Gastroesophageal sphincter (tissue), 4 donors: ENCODE data around the gene ADCY6. TPM values are rescaled to one million over a fixed set of nuclear protein-coding genes. Genes with fewer than 3 reads are reported as not detected.

Experiments
- ATAC-seq: fragments of 150-250 bp; one replicate; pipeline ENCODE4 v1.9.1; 2016; ENCODE audit warnings: mild to moderate bottlenecking, moderate library complexity
- H3K27ac ChIP-seq, 4 donors: fragments of 200-600 bp; sonication (generic) in 3 of 4; 1 replicate in 3 of 4; 2 replicates in 1 of 4; pipeline ENCODE4 v1.5.1; 2016 to 2019
- H3K27me3 ChIP-seq: fragments of 200-600 bp; sonication (generic); one replicate; pipeline ENCODE4 v1.5.1; 2019
- H3K36me3 ChIP-seq, 2 donors: fragments of 200-600 bp; sonication (generic); one replicate each; pipeline ENCODE4 v1.5.1; 2019; ENCODE audit warnings: control low read depth in 1 of 2
- H3K4me1 ChIP-seq, 3 donors: fragments of 200-600 bp; sonication (generic); 1 replicate in 2 of 3; 2 replicates in 1 of 3; pipeline ENCODE4 v1.5.1; 2016 to 2019; ENCODE audit warnings: control low read depth in 2 of 3
- H3K4me3 ChIP-seq, 2 donors: fragments of 200-600 bp; sonication (generic); one replicate each; pipeline ENCODE4 v1.5.1; 2019; ENCODE audit warnings: mild to moderate bottlenecking in 1 of 2, moderate library complexity in 1 of 2
- H3K9me3 ChIP-seq, 3 donors: fragments of 200-600 bp; sonication (generic); one replicate each; pipeline ENCODE4 v1.5.1; 2017 to 2019; ENCODE audit warnings: control low read depth in 2 of 3
- EP300 ChIP-seq: sonication (generic); formaldehyde crosslinking; IDR thresholded peaks from one replicate; pipeline ENCODE4 v1.6.1; 2017; ENCODE audit warnings: antibody characterized with exemption, mild to moderate bottlenecking
- POLR2A ChIP-seq, 2 donors: fragments of 450-650 bp; IDR thresholded peaks; one replicate each; pipeline ENCODE4 v1.6.1; 2017; ENCODE audit warnings: antibody characterized with exemption in 2 of 2, mild to moderate bottlenecking in 2 of 2, moderate library complexity in 1 of 2
- POLR2AphosphoS5 ChIP-seq: sonication (generic); formaldehyde crosslinking; IDR thresholded peaks from one replicate; pipeline ENCODE4 v1.6.1; 2017; ENCODE audit warnings: antibody characterized with exemption
- WGBS, 2 donors: methylation state at CpG; one replicate each; pipeline ENCODE4 v1.1.5; 2018; ENCODE audit warnings: low coverage in 1 of 2; 5-methylcytosine and 5-hydroxymethylcytosine counted together
- total RNA-seq, 4 donors: library from RNA; depleted of rRNA; stranded (reverse); fragments of >200 nt; gene quantifications; one replicate each; pipeline ENCODE4 v1.1.0, GENCODE V29; 2016
- TF ChIP-seq, protein P1 (sequence below), 4 experiments: fragments of 200-600 bp in 2 of 4; fragments of 450-650 bp in 2 of 4; sonication (generic) in 1 of 4; IDR thresholded peaks; one replicate each; pipeline ENCODE4 v1.5.1; 2017 to 2019; ENCODE audit warnings: antibody characterized with exemption in 4 of 4, mild to moderate bottlenecking in 2 of 4, moderate library complexity in 2 of 4

Gene ADCY6
- total RNA-seq, 4 donors from 2014 or later = 21.9 to 33.0 (median 29.0) TPM

DNA sequence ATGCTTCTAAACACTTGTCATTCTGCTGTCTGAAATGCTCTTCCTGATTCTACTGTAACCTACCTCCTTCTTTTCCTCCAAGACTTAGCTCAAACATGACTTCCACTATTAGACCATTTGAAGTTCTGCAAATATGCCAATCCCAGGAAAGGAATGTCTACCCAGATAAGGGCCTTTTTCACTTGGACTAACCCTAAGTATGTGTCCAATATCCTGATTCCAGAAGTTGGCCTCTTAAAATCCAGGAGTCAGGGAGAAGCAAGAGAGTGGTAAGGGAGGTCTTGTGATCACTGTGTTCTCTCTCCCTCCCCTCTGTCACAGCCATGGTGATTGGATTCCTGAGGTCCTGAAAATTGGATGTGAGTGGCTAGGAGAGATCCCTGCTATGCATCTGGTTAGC lies 30.2 kb downstream of the ADCY6 start:
- Histone ChIP-seq H3K27me3 (no peaks in the 10 kb centered on the region), H3K9me3 (no peaks in the 10 kb centered on the region), H3K27ac (no peak overlapping the region), H3K4me1 (peaks cover 0 to 3% (median 0%) of the 10 kb centered on the region in 3 donors), H3K36me3 (no peaks in the 10 kb centered on the region), H3K4me3 (no peak overlapping the region)
- no peak for ATAC-seq
- TF ChIP-seq, protein P1, sequence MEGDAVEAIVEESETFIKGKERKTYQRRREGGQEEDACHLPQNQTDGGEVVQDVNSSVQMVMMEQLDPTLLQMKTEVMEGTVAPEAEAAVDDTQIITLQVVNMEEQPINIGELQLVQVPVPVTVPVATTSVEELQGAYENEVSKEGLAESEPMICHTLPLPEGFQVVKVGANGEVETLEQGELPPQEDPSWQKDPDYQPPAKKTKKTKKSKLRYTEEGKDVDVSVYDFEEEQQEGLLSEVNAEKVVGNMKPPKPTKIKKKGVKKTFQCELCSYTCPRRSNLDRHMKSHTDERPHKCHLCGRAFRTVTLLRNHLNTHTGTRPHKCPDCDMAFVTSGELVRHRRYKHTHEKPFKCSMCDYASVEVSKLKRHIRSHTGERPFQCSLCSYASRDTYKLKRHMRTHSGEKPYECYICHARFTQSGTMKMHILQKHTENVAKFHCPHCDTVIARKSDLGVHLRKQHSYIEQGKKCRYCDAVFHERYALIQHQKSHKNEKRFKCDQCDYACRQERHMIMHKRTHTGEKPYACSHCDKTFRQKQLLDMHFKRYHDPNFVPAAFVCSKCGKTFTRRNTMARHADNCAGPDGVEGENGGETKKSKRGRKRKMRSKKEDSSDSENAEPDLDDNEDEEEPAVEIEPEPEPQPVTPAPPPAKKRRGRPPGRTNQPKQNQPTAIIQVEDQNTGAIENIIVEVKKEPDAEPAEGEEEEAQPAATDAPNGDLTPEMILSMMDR (IDR thresholded peaks at IDR 0.05) = no peak
- no peak for TF ChIP-seq POLR2A (IDR thresholded peaks at IDR 0.05)
- TF ChIP-seq EP300 = no peak
- no peak for TF ChIP-seq POLR2AphosphoS5

DNA sequence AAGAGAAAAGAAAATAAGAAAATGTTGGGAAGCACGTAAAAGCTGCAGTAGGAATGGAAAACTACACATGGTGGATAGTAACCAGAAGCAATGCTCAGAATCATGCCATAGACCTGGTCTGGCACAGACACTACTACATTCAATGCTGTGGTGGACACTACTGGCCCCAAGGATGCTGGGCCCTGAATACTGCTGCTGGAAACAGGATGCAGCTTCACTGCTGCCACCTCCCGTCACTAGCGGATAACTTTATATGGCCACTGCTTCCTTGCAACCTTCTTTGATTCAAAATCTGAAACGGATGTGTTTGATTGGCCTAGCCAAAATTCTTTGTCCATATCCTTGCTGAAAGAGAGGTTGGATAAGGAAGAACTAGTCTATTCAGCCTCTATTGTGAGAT lies 30.7 kb downstream of the ADCY6 start:
- Histone ChIP-seq H3K9me3 (no peaks in the 10 kb centered on the region), H3K27me3 (no peaks in the 10 kb centered on the region), H3K36me3 (no peaks in the 10 kb centered on the region), H3K27ac (no peak overlapping the region), H3K4me1 (peaks cover 0 to 5% (median 0%) of the 10 kb centered on the region in 3 donors), H3K4me3 (no peak overlapping the region)
- ATAC-seq = no peak
- WGBS, 2 donors = 45 to 64% methylated on average over 3 to 4 of the region's 4 CpGs
- TF ChIP-seq POLR2A (IDR thresholded peaks at IDR 0.05) (no peak), EP300 (no peak), POLR2AphosphoS5 (no peak)
- TF ChIP-seq, protein P1 (IDR thresholded peaks at IDR 0.05) = no peak

DNA sequence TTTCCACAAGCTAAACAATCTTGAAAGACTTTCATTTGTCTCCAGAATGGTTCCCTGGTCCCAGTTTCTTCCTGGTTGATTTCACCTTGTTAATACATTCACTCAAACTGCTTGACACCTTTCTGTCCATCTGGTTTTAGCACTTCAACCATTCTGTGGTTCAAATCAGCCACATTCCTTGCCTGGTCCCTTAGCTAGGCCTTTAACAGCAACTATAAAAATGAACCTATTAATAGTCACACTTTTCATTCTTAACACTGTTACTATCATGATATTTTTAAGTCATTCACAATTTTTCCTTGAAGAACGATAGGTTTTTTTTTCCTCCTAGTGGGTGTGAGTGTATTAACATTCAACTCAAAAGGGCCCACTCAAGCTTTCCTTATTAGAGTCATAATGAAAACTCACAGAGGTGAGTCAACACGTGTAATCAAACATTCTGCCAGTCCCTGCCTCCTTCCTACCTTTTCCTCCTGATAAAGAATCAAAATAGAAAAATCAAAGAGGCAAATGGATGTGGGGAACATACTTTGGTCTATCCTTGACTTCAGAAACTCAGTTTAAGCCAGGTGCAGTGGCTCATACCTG lies 38.0 kb downstream of the ADCY6 start:
- Histone ChIP-seq H3K4me3 (no peak overlapping the region), H3K27ac (no peak overlapping the region), H3K9me3 (no peaks in the 10 kb centered on the region), H3K36me3 (no peaks in the 10 kb centered on the region), H3K4me1 (peaks cover 0 to 5% (median 0%) of the 10 kb centered on the region in 3 donors), H3K27me3 (no peaks in the 10 kb centered on the region)
- 49 to 63% methylated on average over 2 of the region's 2 CpGs for WGBS, 2 donors
- no peak for ATAC-seq
- TF ChIP-seq EP300 = no peak
- no peak for TF ChIP-seq POLR2A (IDR thresholded peaks at IDR 0.05)
- TF ChIP-seq, protein P1 (IDR thresholded peaks at IDR 0.05) = no peak
- TF ChIP-seq POLR2AphosphoS5 = no peak

DNA sequence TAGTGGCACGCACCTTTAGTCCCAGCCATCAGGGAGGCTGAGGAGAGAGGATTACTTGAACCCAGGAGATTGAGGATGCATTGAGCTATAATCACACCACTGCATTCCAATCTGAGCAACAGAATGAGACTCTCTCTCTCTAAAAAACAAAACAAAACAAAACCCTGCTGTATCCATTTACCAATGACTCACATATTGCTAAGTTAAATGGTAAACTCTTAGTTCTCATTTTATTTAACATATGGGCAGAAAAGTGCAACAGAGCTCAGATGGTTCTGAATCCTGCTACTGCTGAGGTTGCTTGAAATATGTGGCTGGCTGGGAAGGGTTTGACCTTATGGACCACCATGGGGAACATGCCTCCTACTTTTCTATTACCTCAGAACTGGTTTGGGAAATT lies 38.7 kb downstream of the ADCY6 start:
- no peak overlapping the region for H3K27ac ChIP-seq
- no peaks in the 10 kb centered on the region for H3K27me3 ChIP-seq
- TF ChIP-seq, protein P1 (IDR thresholded peaks at IDR 0.05) = no peak
- TF ChIP-seq POLR2A (IDR thresholded peaks at IDR 0.05) = no peak
- TF ChIP-seq EP300 = no peak
- TF ChIP-seq POLR2AphosphoS5 = no peak
- 100% methylated on average over 1 of the region's 1 CpG; no CpG with 5 or more reads in 1 of the 2 donors for WGBS, 2 donors
- H3K4me3 ChIP-seq = no peak overlapping the region
- H3K9me3 ChIP-seq = no peaks in the 10 kb centered on the region
- peaks cover 0 to 5% (median 0%) of the 10 kb centered on the region in 3 donors for H3K4me1 ChIP-seq
- H3K36me3 ChIP-seq = no peaks in the 10 kb centered on the region
- no peak for ATAC-seq

DNA sequence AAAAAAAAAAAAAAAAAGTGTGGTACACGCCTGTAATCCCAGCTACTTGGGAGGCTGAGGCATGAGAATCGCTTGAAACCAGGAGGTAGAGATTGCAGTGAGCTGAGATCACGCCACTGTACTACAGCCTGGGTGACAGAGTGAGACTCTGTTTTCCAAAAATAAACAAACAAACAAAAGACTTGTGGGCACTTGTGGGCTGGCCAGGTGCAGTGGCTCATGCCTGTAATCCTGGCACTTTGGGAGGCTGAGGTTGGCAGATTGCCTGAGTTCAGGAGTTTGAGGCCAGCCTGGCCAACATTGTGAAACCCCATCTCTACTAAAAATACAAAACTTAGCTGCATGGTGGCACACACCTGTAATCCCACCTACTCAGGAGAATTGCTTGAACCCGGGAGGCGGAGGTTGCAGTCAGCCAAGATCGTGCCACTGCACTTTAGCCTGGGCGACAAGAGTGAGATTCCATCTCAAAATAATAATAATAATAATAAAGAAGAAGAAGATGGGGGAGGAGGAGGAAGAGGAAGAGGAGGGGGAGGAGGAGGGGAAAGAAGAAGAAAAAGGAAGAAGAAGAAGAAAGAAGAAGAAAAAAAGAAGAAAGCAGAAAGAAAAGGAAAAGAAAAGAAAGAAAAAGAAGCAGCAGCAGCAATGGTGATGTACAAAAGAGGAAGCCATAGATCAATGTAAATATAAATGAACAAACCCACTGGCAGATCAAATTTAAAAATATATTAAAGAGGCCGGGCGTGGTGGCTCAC lies 44.5 kb downstream of the ADCY6 start:
- no peaks in the 10 kb centered on the region for H3K9me3 ChIP-seq
- H3K27ac ChIP-seq = no peak overlapping the region
- 64 to 75% methylated on average over 2 to 6 of the region's 9 CpGs for WGBS, 2 donors
- ATAC-seq = no peak
- H3K4me1 ChIP-seq = no peaks in the 10 kb centered on the region
- H3K27me3 ChIP-seq = peaks cover 30% of the 10 kb centered on the region
- TF ChIP-seq POLR2A (IDR thresholded peaks at IDR 0.05) (no peak), EP300 (no peak), POLR2AphosphoS5 (no peak)
- TF ChIP-seq, protein P1 (IDR thresholded peaks at IDR 0.05) = no peak
- no peak overlapping the region for H3K4me3 ChIP-seq
- no peaks in the 10 kb centered on the region for H3K36me3 ChIP-seq
